NCI-H446 (cell line): ENCODE measurements around the gene TUBGCP6.

ENCODE experiments used
- DNase-seq, 2 experiments: peaks; one replicate each; lab custom pipeline; 2025; lab: John Stamatoyannopoulos, UW

TUBGCP6 gene

GRCh38 chr22:50250555-50251476, 6.0 kb upstream of the TUBGCP6 start, which contains the start of gene HDAC10:
Gene HDAC10, minus strand, starts transcription at chr22:50251265. Its CDS starts 233 bp downstream, at chr22:50251032.
- peak in 1 of 2 experiments; percentile 45 for DNase-seq

DNA sequence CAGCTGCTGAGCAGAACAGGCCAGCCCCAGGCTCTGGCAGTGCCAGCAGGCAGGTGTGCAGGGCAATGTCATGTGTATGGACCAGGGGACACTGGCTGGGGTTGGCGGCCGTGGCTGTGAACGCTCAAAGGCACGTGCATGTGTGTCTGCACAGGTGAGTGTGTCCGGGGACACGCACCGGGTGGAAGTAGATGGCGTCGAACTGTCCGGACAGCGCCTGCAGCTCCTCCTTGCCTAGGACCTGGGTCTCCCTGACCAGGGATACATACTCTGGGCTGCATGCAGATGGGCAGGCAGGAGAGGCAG, 5.4 kb upstream of the TUBGCP6 start:
- no peak for DNase-seq

GRCh38 chr22:50249341-50250248, 4.8 kb upstream of the TUBGCP6 start:
- DNase-seq, result no peak

GRCh38 chr22:50248196-50249081, 3.6 kb upstream of the TUBGCP6 start:
- no peak for DNase-seq

DNA sequence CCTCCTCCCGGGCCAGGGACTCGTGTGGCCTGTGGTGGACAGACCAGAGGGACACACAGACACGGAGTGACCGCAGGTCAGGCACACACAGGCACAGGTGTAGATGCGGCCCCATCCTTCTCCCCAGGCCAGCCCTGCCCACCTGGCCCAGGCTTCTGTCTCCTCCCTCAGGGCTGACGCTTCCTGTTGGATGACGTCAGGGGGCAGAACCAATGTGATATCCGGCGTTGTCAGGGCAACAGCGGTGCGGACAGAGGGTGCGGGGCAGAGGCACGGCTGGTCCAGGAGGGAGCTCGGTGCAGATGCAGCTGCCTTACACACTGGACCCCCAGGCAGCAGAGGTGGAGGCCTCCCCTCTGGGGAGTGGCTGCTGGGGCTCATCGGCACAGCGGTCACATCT, 2.9 kb upstream of the TUBGCP6 start:
- DNase-seq, result no peak

- no peak for DNase-seq
Measured at GRCh38 chr22:50246242-50247175, 1.7 kb upstream of the TUBGCP6 start.

- DNase-seq, result no peak
Measured at GRCh38 chr22:50245214-50246072, 620 bp upstream of the TUBGCP6 start.

DNA sequence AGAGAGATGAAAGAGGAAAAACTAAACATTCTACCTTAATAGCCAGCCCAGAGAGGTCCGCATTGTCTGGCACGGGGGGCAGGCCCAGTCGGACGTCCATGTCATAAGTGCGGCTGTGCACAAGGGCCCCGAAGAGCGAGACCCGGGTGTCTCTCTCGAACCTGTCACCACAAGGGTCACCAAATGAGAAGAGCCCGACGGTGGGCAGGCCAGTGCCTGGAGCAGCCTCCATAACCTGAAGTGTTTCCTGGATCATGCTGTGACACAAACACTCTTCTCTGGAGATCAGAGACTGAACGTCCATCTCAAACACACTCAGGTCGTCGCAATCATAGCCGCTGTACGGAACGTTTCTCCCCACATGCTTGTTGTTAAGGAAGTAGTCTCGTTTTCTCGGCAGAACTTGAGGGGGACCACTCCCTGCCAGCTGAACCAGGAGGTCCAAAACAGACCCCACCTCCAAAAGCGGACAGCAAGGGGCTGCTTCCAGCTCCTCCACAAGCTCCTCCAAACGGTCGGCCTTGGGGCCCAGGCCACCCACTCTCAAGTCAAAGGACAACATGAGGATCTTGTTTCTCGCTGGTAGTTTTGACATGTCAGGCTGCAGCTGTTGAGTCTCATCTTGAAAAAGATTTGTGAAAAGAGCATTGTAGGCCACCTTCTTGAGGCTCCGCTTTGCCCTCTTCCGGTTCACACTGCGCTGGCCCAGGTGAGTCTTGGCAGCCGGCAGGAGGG, 971 bp downstream of the TUBGCP6 start:
- DNase-seq, result no peak

GRCh38 chr22:50242406-50242949, 2.3 kb downstream of the TUBGCP6 start:
- no peak for DNase-seq

- no peak for DNase-seq
Measured at GRCh38 chr22:50238755-50239154, 6.1 kb downstream of the TUBGCP6 start.

GRCh38 chr22:50236731-50237409, 8.0 kb downstream of the TUBGCP6 start:
- peak in 1 of 2 experiments; percentile 12 for DNase-seq

DNA sequence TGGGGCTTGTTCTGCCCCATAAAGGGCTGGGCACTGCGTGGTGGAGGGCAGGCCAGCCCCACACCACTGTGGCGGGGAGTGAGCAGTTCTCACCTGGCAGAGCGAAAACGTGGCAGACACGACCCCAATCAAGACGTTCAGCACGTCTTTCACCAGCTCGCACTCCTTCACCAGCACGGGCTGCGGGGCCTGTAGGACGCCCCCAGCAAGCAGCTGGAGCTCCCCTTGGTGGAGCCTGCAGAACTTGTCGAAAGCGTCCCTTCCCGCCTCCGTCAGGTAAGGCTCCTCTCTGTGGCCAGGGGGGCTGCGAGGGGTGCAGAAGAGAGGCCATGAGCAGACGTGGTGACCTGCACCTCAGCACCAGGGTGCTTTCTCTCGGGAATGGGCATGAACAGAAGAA, 11.6 kb downstream of the TUBGCP6 start:
- DNase-seq, result no peak

DNA sequence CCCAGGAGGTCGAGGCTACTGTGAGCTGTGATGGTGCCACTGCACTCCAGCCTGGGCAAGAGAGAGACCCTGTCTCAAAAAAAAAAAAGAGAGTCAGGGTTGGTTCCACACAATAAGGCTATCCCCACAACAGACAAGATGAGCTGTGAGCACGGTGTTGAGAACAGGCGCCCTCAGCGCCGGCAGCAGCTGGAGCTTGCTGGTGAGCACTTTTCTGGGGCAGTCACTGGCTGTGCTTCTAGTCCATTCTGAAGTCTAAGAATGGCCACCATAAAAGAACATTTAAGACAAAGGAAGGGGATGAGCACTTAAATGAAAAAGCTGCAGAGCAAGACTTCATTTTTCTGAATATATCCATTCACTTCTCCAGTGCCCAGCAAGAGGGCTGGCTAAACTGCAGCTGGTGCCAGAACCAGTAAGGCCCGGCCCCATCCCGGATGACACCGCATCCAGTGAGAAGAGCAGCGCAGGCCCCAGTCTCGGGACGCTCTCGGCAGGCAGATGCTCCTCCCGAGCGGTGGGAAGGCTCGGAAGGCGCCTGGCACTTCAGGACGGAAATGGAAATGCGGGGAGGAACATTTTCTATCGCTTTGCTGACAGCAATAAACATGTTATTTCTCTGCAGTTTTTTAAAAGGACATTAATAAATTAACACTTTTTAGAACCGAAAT, 12.2 kb downstream of the TUBGCP6 start:
- DNase-seq, result no peak

- DNase-seq, result no peak
Measured at GRCh38 chr22:50229370-50229769, 15.5 kb downstream of the TUBGCP6 start.

GRCh38 chr22:50228366-50228765, 16.5 kb downstream of the TUBGCP6 start:
- DNase-seq, result no peak

DNA sequence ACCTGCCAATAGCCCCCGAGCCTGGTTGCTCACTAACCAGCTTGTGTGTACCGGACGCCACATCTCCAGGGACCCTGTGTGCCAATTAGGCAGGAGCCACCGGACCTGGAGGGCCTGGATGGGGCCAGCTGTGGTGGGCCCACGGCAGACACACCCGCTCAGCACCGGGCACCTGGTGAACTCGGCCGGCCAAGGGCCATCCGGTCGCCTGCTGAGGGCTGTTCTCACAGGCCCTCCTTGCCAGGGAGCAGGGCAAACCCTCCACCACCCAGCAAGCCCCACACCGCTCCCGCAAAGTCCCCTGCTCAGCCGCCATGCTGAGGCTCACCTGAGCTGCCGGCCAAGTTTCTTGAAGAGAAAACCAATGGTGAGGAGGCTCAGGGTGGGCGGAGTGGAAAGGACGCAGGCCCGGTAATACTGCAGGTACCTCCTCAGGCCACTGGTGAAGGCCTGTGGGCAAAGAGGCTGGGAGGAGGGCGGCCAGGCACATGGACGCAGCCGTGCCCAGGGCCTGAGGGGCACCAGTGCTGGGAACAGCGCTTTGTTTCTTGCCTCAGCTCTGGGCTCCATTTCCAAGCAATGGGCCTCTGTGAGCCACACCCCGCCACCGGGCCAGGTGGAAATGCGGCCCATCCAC, 17.1 kb downstream of the TUBGCP6 start:
- DNase-seq, result no peak

DNA sequence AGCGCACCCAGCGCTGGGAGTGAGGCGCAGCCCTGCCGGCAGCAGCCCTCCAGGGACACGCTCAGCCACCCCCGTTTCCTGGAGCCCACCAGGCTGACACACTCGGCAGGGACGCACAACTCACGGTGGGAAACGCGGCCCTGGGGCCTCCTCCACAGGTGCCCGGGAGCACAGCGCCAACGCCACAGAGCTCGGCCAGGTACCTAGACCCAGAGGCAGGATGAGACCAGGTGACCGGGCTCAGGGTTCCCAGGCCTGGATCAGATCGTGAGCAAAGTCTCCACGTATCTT, 18.0 kb downstream of the TUBGCP6 start:
- no peak for DNase-seq
